Kidney (tissue), 14 donors: ENCODE results near the gene COL23A1. TPM values are rescaled to one million over a fixed set of nuclear protein-coding genes. Genes with fewer than 3 reads are reported as not detected.

Source experiments
- DNase-seq, 5 donors: peaks; one replicate each; pipeline ENCODE4 v3.0.0-alpha.2; 2013 to 2020
- FAIRE-seq: peaks from 2 replicates; lab custom pipeline; 2012; peaks lifted over from hg19 to GRCh38; lab: Jason Lieb, UNC
- H3K27ac ChIP-seq, 2 donors: one replicate each; pipeline ENCODE4 v1.7.0; 2013; ENCODE audit warnings: low read depth in 2 of 2, low read length in 2 of 2, inconsistent platforms in 1 of 2
- H3K27me3 ChIP-seq: one replicate; pipeline ENCODE4 v1.7.1; 2013; ENCODE audit warnings: low read length, inconsistent platforms; ENCODE audit not compliant: control insufficient read depth, insufficient read depth
- H3K36me3 ChIP-seq, 3 donors: one replicate each; pipeline versions ENCODE4 v1.7.0 to v1.7.1; 2013; ENCODE audit warnings: low read length in 3 of 3, control low read depth in 1 of 3, inconsistent platforms in 1 of 3; ENCODE audit not compliant: insufficient read depth in 3 of 3, control insufficient read depth in 2 of 3
- H3K4me1 ChIP-seq, 3 donors: one replicate each; pipeline versions ENCODE4 v1.7.0 to v1.7.1; 2013; ENCODE audit warnings: low read length in 3 of 3, inconsistent platforms in 1 of 3, low read depth in 1 of 3; ENCODE audit not compliant: control insufficient read depth in 2 of 3, insufficient read depth in 2 of 3
- H3K4me3 ChIP-seq, 3 donors: one replicate each; pipeline versions ENCODE4 v1.7.0 to v1.8.1; 2013; ENCODE audit warnings: low read length in 3 of 3, control low read depth in 1 of 3, inconsistent platforms in 1 of 3
- H3K9ac ChIP-seq, 3 donors: one replicate each; pipeline versions ENCODE4 v1.7.0 to v1.7.1; 2013; ENCODE audit warnings: low read length in 3 of 3, control low read depth in 1 of 3, inconsistent platforms in 1 of 3
- H3K9me3 ChIP-seq, 3 donors: one replicate each; pipeline versions ENCODE4 v1.7.0 to v1.7.1; 2013; ENCODE audit warnings: low read length in 3 of 3, control low read depth in 1 of 3, inconsistent platforms in 1 of 3; ENCODE audit not compliant: control insufficient read depth in 2 of 3, insufficient read depth in 1 of 3
- intact Hi-C: fragments of 100-400 bp; cut with DNase I; formaldehyde crosslinking; loops from one replicate; pipeline ENCODE4 v1.11.1; 2022
- polyA plus RNA-seq: library from polyadenylated mRNA; stranded (reverse); fragments of 350-450 nt; fragmentation: Illumina TruSeq; extraction: RNeasy Lipid Tissue Mini Kit (QIAGEN cat#74804); gene quantifications from one replicate; pipeline ENCODE4 v1.2.3, GENCODE V29; 2014; ENCODE audit warnings: low read depth, low replicate concordance; ENCODE audit not compliant: insufficient read depth
- total RNA-seq: library from RNA; stranded (reverse); fragmentation: NEBNext Ultra II Directional; extraction: Animal tissue kit (Norgen Biotek cat#: 25700); gene quantifications from one replicate; pipeline ENCODE4 v1.2.1, GENCODE V29; 2021
- TF ChIP-seq, protein P1 (sequence below): IDR thresholded peaks from 3 replicates; pipeline ENCODE4 v1.5.1; 2012; ENCODE audit warnings: mild to moderate bottlenecking, moderate library complexity, borderline replicate concordance; ENCODE audit not compliant: insufficient read depth; ENCODE audit errors: extremely low read depth
- donor health status: control.
- donor health status: control.
- donor health status: control.
- donor health status: control.
- donor health status: control.
- donor health status: DM: yes; HTN: yes; CAD: no.
- donor health status: Normal renal cell carcinoma (clear cell type).

The COL23A1 gene
- total and polyA plus RNA-seq, 2 donors from 2014 or later = 4.1 to 8.7 TPM

DNA sequence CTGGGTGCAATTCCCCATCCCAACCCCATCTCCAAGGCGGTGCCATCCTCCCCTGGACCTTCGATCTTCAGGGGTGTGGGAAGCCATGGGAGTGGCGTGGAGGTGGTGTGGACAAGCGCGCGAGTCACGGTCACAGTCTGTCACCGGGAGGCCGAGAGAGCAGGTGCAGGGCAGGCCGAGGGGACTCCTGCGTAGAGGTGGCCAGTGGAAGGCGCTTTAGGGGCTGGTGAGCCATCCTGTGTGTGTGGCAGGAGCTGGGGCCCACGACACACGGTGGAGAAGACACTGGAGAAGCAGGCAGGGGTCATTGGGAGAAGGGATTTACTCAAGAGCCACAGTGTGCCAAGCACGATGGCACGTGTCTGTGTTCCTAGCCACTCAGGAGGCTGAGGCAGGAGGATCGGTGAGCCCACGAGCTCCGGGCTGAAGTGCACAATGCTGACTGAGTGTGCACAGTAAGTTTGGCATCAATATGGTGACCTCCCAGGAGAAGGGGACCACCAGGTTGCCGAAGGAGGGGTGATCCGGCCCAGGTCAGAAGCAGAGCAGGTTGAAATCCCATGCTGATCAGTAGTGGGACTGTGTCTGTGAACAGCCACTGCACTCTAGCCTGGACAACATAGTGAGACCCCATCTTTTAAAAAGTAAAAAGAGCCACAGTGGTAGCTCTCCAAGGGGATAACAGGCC is 212.5 kb downstream of the COL23A1 start:
- Histone ChIP-seq H3K4me3 (no peak overlapping the region), H3K4me1 (no peaks in the 10 kb centered on the region), H3K9ac (no peak overlapping the region), H3K9me3 (no peaks in the 10 kb centered on the region), H3K36me3 (no peaks in the 10 kb centered on the region), H3K27me3 (no peaks in the 10 kb centered on the region), H3K27ac (no peak overlapping the region)
- TF ChIP-seq, protein P1, sequence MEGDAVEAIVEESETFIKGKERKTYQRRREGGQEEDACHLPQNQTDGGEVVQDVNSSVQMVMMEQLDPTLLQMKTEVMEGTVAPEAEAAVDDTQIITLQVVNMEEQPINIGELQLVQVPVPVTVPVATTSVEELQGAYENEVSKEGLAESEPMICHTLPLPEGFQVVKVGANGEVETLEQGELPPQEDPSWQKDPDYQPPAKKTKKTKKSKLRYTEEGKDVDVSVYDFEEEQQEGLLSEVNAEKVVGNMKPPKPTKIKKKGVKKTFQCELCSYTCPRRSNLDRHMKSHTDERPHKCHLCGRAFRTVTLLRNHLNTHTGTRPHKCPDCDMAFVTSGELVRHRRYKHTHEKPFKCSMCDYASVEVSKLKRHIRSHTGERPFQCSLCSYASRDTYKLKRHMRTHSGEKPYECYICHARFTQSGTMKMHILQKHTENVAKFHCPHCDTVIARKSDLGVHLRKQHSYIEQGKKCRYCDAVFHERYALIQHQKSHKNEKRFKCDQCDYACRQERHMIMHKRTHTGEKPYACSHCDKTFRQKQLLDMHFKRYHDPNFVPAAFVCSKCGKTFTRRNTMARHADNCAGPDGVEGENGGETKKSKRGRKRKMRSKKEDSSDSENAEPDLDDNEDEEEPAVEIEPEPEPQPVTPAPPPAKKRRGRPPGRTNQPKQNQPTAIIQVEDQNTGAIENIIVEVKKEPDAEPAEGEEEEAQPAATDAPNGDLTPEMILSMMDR = no peak
- FAIRE-seq = no peak
- peak in 1 of 5 donors; percentile 52 for DNase-seq
- intact Hi-C loops = no loop called here

DNA sequence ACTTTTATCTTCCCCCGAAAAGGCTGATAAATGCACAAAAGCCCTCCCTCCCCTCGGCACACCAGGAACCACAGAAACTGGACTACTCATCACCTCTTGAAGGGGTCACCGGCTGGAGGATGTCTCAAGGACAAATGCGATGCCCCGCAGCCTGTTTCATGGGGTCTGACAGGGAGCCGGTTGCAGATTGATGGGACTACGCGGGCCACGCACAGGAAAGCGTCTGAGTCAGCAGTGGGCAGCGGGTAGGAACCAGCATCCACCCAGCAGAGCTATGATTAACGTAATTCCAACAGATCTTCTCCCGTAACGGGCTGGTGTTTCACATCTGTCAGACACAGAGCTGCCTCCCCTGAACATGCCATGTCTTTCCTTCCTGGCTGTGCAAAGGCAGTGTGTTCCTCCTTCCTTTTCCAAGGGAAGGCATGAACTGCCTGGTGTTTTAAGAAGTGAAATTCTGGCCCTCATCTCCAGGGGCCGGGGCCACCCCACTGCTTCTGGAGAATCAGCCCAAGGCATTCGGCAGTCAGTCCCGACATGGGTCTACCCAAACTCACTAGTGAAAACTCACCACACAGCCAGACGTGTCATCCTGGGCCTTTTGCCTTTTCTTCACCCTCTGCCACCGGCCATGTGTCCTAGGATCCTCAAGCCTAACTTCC is 213.1 kb downstream of the COL23A1 start:
- TF ChIP-seq, protein P1 = no peak
- no peak overlapping the region for H3K4me3 ChIP-seq
- intact Hi-C loops = no loop called here
- no peak overlapping the region for H3K9ac ChIP-seq
- no peak overlapping the region for H3K27ac ChIP-seq
- DNase-seq = peak in 4 of 5 donors; percentile 43 to 75 (median 68)
- H3K4me1 ChIP-seq = no peaks in the 10 kb centered on the region
- H3K36me3 ChIP-seq = no peaks in the 10 kb centered on the region
- no peak for FAIRE-seq
- H3K9me3 ChIP-seq = no peaks in the 10 kb centered on the region
- H3K27me3 ChIP-seq = no peaks in the 10 kb centered on the region

DNA sequence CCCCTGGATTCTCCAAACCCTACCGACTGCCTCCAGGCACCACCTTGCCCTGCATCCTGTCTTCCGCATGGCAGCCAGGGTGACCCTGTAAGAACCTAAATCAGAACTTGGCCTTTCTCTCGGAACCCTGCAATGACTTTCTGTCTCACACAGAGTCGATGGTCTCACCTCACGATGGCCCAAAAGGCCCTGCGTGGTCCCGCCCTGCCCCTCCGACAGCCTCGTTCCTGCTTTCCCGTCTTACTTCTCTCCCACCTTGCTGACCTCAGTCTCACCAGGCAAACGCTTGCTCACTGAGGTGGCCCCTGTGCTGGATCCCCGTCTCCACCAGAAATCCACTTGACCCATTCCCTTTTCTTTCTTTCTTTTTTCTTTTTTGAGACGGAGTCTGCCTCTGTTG is 214.8 kb downstream of the COL23A1 start:
- Histone ChIP-seq H3K4me1 (no peaks in the 10 kb centered on the region), H3K27me3 (no peaks in the 10 kb centered on the region), H3K9ac (no peak overlapping the region), H3K4me3 (no peak overlapping the region), H3K9me3 (no peaks in the 10 kb centered on the region), H3K27ac (no peak overlapping the region), H3K36me3 (no peaks in the 10 kb centered on the region)
- TF ChIP-seq, protein P1 = no peak
- no peak for FAIRE-seq
- peak in 1 of 5 donors; percentile 27 for DNase-seq
- intact Hi-C loops = no loop called here
